SK-N-MC (cell line): ENCODE results near the gene GTF3C1.

Source experiments
- DNase-seq: peaks from one replicate; pipeline ENCODE4 v3.0.0-alpha.2; 2011; ENCODE audit warnings: low read depth, low spot score
- H3K27ac ChIP-seq: fragments of 200-600 bp; sonication (generic); 2 replicates; pipeline ENCODE4 v1.5.1; 2016; ENCODE audit warnings: mixed run types
- H3K36me3 ChIP-seq: fragments of 200-600 bp; sonication (generic); 2 replicates; pipeline ENCODE4 v1.6.1; 2017; ENCODE audit warnings: antibody characterized with exemption, low read length, mixed read lengths; ENCODE audit not compliant: insufficient read depth
- H3K4me3 ChIP-seq: fragments of 200-600 bp; sonication (generic); 2 replicates; pipeline ENCODE4 v1.5.1; 2016
- H3K9ac ChIP-seq: fragments of 200-600 bp; sonication (generic); 2 replicates; pipeline ENCODE4 v1.8.0; 2017; ENCODE audit warnings: mixed run types, mixed read lengths; ENCODE audit not compliant: insufficient read length
- H3K9me3 ChIP-seq: fragments of 200-600 bp; sonication (generic); 2 replicates; pipeline ENCODE4 v1.6.1; 2017; ENCODE audit warnings: low read depth, mild to moderate bottlenecking, antibody characterized with exemption, low read length, moderate library complexity, mixed read lengths
- EZH2 ChIP-seq: fragments of 200-600 bp; sonication (generic); IDR thresholded peaks from one replicate; pipeline ENCODE4 v1.6.1; 2017; ENCODE audit warnings: antibody characterized with exemption
- FOXP2 ChIP-seq: optimal IDR thresholded peaks from 2 replicates; pipeline ENCODE3; 2011; ENCODE audit warnings: mild to moderate bottlenecking, moderate library complexity; ENCODE audit not compliant: insufficient read depth; ENCODE audit errors: extremely low read length, control extremely low read depth
- POLR2AphosphoS5 ChIP-seq: IDR thresholded peaks from 2 replicates; pipeline ENCODE4 v1.6.1; 2012; ENCODE audit warnings: mild to moderate bottlenecking, low read depth, low read length, borderline replicate concordance

Gene GTF3C1

GRCh38 chr16:27517664-27518063 is 32.0 kb downstream of the GTF3C1 start:
- no peaks in the 10 kb centered on the region for H3K9me3 ChIP-seq
- peaks cover 12% of the 10 kb centered on the region for H3K36me3 ChIP-seq
- no peak for TF ChIP-seq FOXP2
- TF ChIP-seq EZH2 = no peak
- TF ChIP-seq POLR2AphosphoS5 = no peak
- DNase-seq = no peak
- no peak overlapping the region for H3K4me3 ChIP-seq
- no peak overlapping the region for H3K27ac ChIP-seq
- no peak overlapping the region for H3K9ac ChIP-seq

DNA sequence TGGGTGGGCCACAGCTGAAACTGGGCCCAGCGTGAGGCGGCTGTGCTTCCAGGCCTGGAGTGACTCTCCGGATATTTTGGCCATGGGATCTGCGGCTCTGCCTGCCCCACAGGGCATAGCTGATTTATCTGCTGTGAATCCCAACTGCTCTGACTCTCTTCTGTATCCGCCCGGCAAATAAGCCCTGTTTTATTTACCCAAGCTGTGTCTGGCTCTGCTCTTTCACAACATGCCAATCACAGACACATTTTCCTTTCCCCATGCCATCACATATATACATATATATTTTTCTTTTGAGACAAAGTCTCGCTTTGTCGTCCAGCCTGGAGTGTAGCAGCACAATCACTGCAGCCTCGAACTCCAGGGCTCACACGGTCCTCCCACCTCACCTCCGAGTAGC is 33.3 kb downstream of the GTF3C1 start:
- Histone ChIP-seq H3K36me3 (peaks cover 17% of the 10 kb centered on the region), H3K9ac (no peak overlapping the region), H3K4me3 (no peak overlapping the region), H3K27ac (no peak overlapping the region), H3K9me3 (no peaks in the 10 kb centered on the region)
- TF ChIP-seq FOXP2 (no peak), EZH2 (no peak), POLR2AphosphoS5 (no peak)
- DNase-seq = no peak

DNA sequence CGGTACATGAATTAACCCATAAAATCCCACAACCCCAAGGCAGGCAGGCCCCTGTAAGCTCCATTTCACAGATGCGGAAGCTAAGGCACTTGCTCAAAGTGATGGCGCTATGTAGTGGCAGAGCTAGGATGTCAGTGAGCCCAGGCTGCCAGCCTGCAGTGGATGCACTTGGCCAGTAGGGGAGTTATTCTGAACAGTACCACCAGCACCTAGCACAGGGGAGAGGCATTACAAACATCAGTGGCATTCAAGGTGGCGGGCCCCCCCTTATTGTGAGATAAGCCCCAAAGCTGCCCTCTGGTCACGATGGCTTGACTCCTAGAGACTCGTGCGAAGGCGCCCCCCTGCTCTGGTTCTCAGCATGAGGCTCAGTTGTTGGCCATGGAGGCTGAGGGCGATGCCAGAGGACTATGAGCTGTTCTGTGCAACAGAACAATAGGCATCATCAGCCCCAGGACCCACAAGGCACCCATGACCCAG is 33.8 kb downstream of the GTF3C1 start:
- Histone ChIP-seq H3K9me3 (no peaks in the 10 kb centered on the region), H3K4me3 (no peak overlapping the region), H3K9ac (no peak overlapping the region), H3K36me3 (peaks cover 22% of the 10 kb centered on the region), H3K27ac (no peak overlapping the region)
- TF ChIP-seq EZH2 = no peak
- TF ChIP-seq POLR2AphosphoS5 = no peak
- TF ChIP-seq FOXP2 = no peak
- no peak for DNase-seq

DNA sequence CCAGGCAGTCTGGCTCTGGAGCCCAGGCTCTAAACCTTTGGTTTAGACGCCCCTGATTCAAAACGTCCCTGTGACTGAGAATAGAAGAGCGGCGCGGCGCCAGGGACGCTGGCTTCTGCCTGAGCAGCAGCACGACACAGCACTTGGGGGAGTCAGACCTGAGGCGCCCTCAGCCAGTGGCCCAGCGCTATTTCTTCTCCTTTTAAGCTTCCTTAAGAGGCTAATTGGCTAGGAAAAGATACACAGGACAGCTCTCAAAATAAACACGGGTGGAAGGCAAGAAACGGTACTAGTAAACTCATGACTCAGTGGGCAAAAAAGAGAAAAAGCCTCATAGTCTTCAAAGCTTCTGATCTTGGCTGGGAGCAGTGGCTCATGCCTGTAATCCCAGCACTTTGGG is 34.9 kb downstream of the GTF3C1 start:
- no peak for TF ChIP-seq POLR2AphosphoS5
- no peak for TF ChIP-seq EZH2
- no peak for TF ChIP-seq FOXP2
- DNase-seq = no peak
- Histone ChIP-seq H3K9me3 (no peaks in the 10 kb centered on the region), H3K36me3 (peaks cover 26% of the 10 kb centered on the region), H3K9ac (no peak overlapping the region), H3K4me3 (no peak overlapping the region), H3K27ac (no peak overlapping the region)

- no peak overlapping the region for H3K4me3 ChIP-seq
- DNase-seq = no peak
- peaks cover 37% of the 10 kb centered on the region for H3K36me3 ChIP-seq
- TF ChIP-seq EZH2 (no peak), FOXP2 (no peak), POLR2AphosphoS5 (no peak)
- no peak overlapping the region for H3K27ac ChIP-seq
- no peaks in the 10 kb centered on the region for H3K9me3 ChIP-seq
- H3K9ac ChIP-seq = no peak overlapping the region
These were observed 37.9 kb downstream of the GTF3C1 start for GRCh38 chr16:27511657-27512448.

GRCh38 chr16:27508476-27508875 is 41.2 kb downstream of the GTF3C1 start:
- DNase-seq = no peak
- Histone ChIP-seq H3K9ac (no peak overlapping the region), H3K9me3 (no peaks in the 10 kb centered on the region), H3K36me3 (peaks cover 68% of the 10 kb centered on the region), H3K4me3 (no peak overlapping the region), H3K27ac (no peak overlapping the region)
- no peak for TF ChIP-seq EZH2
- no peak for TF ChIP-seq POLR2AphosphoS5
- no peak for TF ChIP-seq FOXP2

DNA sequence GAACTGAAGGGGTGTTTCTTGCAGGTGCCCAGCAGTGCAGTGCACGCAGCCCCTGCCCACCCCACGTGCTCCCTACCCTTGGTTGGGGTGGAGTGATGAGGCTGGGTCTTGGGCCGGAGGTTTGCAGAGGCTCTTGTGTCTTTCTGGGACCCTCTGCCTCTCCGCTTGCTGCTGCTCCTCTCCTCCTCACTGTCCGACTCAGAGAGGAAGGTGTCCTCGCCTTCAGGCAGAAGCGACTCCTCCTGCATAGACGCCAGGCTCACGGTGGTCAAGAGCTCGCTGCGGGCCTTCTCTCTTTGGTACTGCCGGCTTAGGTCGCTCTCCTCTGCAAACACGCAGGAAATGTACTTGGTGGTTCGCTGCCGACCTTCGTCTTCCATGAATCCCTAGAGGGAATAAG is 42.9 kb downstream of the GTF3C1 start:
- Histone ChIP-seq H3K9me3 (no peaks in the 10 kb centered on the region), H3K9ac (no peak overlapping the region), H3K4me3 (no peak overlapping the region), H3K27ac (no peak overlapping the region), H3K36me3 (peaks cover 77% of the 10 kb centered on the region)
- no peak for DNase-seq
- TF ChIP-seq POLR2AphosphoS5 = no peak
- TF ChIP-seq EZH2 = no peak
- no peak for TF ChIP-seq FOXP2

- DNase-seq = no peak
- no peaks in the 10 kb centered on the region for H3K9me3 ChIP-seq
- no peak overlapping the region for H3K9ac ChIP-seq
- TF ChIP-seq EZH2 (no peak), POLR2AphosphoS5 (no peak), FOXP2 (no peak)
- H3K4me3 ChIP-seq = no peak overlapping the region
- H3K36me3 ChIP-seq = peaks cover 76% of the 10 kb centered on the region
- no peak overlapping the region for H3K27ac ChIP-seq
These were observed 44.1 kb downstream of the GTF3C1 start for GRCh38 chr16:27505297-27506236.
